Uterus (tissue), 4 donors: ENCODE results near the gene TMEM117. TPM values are rescaled to one million over a fixed set of nuclear protein-coding genes. Genes with fewer than 3 reads are reported as not detected.

Source experiments
- DNase-seq, 2 donors: peaks; one replicate each; pipeline ENCODE4 v3.0.0-alpha.2; 2019 to 2020
- H3K27ac ChIP-seq, 2 donors: fragments of 200-600 bp; sonication (generic); 1 replicate in 1 of 2; 2 replicates in 1 of 2; pipeline ENCODE4 v1.5.1; 2016 to 2018
- H3K27me3 ChIP-seq, 2 donors: fragments of 200-600 bp; sonication (generic); one replicate each; pipeline ENCODE4 v1.5.1; 2018 to 2019; ENCODE audit warnings: control low read depth in 1 of 2
- H3K36me3 ChIP-seq, 2 donors: fragments of 200-600 bp; sonication (generic); one replicate each; pipeline ENCODE4 v1.5.1; 2019; ENCODE audit warnings: control low read depth in 1 of 2
- H3K4me1 ChIP-seq, 2 donors: fragments of 200-600 bp; sonication (generic); one replicate each; pipeline ENCODE4 v1.5.1; 2018 to 2019; ENCODE audit warnings: control low read depth in 1 of 2
- H3K4me3 ChIP-seq, 2 donors: fragments of 200-600 bp; sonication (generic); 1 replicate in 1 of 2; 2 replicates in 1 of 2; pipeline ENCODE4 v1.5.1; 2018 to 2019; ENCODE audit warnings: mild to moderate bottlenecking in 1 of 2
- H3K9me3 ChIP-seq, 2 donors: fragments of 200-600 bp; sonication (generic); one replicate each; pipeline ENCODE4 v1.5.1; 2019; ENCODE audit warnings: control low read depth in 1 of 2
- POLR2A ChIP-seq, 2 donors: fragments of 450-650 bp; IDR thresholded peaks; one replicate each; pipeline ENCODE4 v1.6.1; 2016; ENCODE audit warnings: antibody characterized with exemption in 2 of 2, mild to moderate bottlenecking in 1 of 2, moderate library complexity in 1 of 2
- intact Hi-C: fragments of 100-400 bp; cut with DNase I; formaldehyde crosslinking; loops from one replicate; pipeline ENCODE4 v1.15.1; 2023; ENCODE audit warnings: low total_unique reads
- total RNA-seq, 4 donors: library from RNA; depleted of rRNA in 3 of 4; stranded (reverse); fragments of >200 nt in 3 of 4; gene quantifications; one replicate each; pipeline versions ENCODE4 v1.1.0 to v1.2.4, GENCODE V29; 2014 to 2023
- TF ChIP-seq, protein P1 (sequence below), 4 experiments: fragments of 200-600 bp in 2 of 4; fragments of 450-650 bp in 2 of 4; sonication (generic) in 2 of 4; IDR thresholded peaks; one replicate each; pipeline ENCODE4 v1.5.1; 2016 to 2019; ENCODE audit warnings: antibody characterized with exemption in 4 of 4, mild to moderate bottlenecking in 2 of 4, moderate library complexity in 1 of 4
- donor health status: DM: yes; HTN: yes; CAD: no.

TMEM117 gene
- total RNA-seq, 4 donors from 2014 or later, result 1.0 to 34.4 (median 6.1) TPM

DNA sequence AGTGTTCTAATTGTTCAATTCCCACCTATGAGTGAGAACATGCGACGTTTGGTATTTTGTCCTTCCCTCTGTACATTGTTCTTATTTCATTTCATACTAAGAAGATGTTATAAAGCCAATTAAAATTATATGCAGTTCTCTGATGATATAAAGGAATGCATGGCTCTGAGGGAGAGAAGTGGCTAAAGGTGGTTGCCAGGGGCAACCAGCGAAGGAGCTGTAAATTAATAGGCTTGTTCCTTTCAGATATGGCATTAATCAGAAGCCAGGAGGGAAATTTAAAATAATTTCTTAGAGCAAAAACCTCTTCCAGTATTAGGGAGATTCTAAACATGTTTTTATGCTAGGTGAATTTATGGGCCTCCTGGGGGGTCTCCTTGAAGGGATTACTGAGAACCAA is 227.8 kb downstream of the TMEM117 start:
- no peak overlapping the region for H3K27ac ChIP-seq
- TF ChIP-seq, protein P1, sequence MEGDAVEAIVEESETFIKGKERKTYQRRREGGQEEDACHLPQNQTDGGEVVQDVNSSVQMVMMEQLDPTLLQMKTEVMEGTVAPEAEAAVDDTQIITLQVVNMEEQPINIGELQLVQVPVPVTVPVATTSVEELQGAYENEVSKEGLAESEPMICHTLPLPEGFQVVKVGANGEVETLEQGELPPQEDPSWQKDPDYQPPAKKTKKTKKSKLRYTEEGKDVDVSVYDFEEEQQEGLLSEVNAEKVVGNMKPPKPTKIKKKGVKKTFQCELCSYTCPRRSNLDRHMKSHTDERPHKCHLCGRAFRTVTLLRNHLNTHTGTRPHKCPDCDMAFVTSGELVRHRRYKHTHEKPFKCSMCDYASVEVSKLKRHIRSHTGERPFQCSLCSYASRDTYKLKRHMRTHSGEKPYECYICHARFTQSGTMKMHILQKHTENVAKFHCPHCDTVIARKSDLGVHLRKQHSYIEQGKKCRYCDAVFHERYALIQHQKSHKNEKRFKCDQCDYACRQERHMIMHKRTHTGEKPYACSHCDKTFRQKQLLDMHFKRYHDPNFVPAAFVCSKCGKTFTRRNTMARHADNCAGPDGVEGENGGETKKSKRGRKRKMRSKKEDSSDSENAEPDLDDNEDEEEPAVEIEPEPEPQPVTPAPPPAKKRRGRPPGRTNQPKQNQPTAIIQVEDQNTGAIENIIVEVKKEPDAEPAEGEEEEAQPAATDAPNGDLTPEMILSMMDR (IDR thresholded peaks at IDR 0.05), result no peak
- TF ChIP-seq POLR2A (IDR thresholded peaks at IDR 0.05), result no peak
- intact Hi-C loops, result no loop called here
- H3K4me1 ChIP-seq, result no peaks in the 10 kb centered on the region
- H3K27me3 ChIP-seq, result no peaks in the 10 kb centered on the region
- no peak for DNase-seq
- no peak overlapping the region for H3K4me3 ChIP-seq
- H3K36me3 ChIP-seq, result no peaks in the 10 kb centered on the region
- H3K9me3 ChIP-seq, result no peaks in the 10 kb centered on the region

DNA sequence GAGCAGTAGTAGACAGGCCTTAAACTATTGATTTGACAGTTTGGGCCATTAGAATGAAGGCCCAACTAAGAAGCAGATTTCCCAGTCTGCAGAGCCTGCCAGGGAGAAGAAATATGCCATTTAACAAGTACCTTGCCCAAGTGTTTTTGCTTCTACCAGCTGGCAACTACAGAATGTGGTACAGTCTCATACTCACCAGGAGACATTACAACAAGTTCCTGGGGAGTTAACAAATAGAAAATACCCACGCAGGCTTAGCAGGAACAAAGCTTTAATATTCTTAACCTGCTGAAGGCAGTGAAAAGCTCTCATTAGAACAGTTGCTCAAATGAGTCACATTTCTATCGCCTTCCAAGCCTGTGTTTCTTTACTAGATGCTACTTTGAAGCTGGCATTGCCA is 241.0 kb downstream of the TMEM117 start:
- no peaks in the 10 kb centered on the region for H3K9me3 ChIP-seq
- no peaks in the 10 kb centered on the region for H3K36me3 ChIP-seq
- DNase-seq, result no peak
- H3K4me1 ChIP-seq, result no peaks in the 10 kb centered on the region
- intact Hi-C loops, result no loop called here
- TF ChIP-seq POLR2A (IDR thresholded peaks at IDR 0.05), result no peak
- TF ChIP-seq, protein P1 (IDR thresholded peaks at IDR 0.05), result no peak
- no peak overlapping the region for H3K27ac ChIP-seq
- no peaks in the 10 kb centered on the region for H3K27me3 ChIP-seq
- H3K4me3 ChIP-seq, result no peak overlapping the region

DNA sequence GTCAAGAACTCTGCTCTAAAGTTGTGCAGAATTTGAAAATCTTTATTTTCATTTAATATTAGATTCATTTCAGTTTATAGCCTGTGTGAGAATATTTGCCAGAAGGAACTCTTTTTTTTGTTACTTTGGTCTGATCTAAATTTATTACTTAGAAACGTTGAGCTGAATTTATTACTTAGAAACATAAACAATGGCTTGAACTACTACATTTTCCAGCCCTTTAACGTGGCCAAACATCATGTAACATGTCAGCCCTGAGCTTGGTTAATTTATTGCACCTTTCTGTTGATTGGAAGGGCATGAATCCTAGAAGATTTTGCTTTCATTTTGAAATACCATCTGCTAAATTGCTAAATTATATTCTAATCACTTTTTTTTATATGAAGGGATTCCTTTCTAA is 241.4 kb downstream of the TMEM117 start:
- no peak for DNase-seq
- intact Hi-C loops, result no loop called here
- TF ChIP-seq POLR2A (IDR thresholded peaks at IDR 0.05), result no peak
- TF ChIP-seq, protein P1 (IDR thresholded peaks at IDR 0.05), result no peak
- Histone ChIP-seq H3K27ac (no peak overlapping the region), H3K9me3 (no peaks in the 10 kb centered on the region), H3K4me1 (no peaks in the 10 kb centered on the region), H3K27me3 (no peaks in the 10 kb centered on the region), H3K36me3 (no peaks in the 10 kb centered on the region), H3K4me3 (no peak overlapping the region)

DNA sequence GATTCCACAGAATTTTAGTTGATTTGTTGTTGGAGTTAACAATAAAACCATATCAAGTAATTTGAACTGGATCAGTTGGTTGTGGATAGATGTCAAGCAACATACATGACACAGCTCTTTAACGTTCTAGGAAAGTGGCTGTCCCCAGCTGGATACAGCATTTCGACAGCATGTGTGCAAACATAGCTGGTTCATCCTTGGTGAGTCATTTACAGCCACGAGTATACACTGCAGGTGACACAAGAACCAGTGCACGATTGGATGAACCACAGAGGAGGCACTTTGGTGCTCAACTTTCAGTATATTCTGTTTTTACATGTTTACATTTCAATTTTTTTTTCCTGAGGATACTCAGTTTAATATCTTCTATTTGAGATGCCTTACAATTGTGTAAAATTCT is 242.4 kb downstream of the TMEM117 start:
- Histone ChIP-seq H3K27ac (no peak overlapping the region), H3K4me1 (no peaks in the 10 kb centered on the region), H3K9me3 (no peaks in the 10 kb centered on the region), H3K36me3 (no peaks in the 10 kb centered on the region), H3K27me3 (no peaks in the 10 kb centered on the region), H3K4me3 (no peak overlapping the region)
- TF ChIP-seq, protein P1 (IDR thresholded peaks at IDR 0.05), result no peak
- TF ChIP-seq POLR2A (IDR thresholded peaks at IDR 0.05), result no peak
- no peak for DNase-seq
- intact Hi-C loops, result no loop called here

DNA sequence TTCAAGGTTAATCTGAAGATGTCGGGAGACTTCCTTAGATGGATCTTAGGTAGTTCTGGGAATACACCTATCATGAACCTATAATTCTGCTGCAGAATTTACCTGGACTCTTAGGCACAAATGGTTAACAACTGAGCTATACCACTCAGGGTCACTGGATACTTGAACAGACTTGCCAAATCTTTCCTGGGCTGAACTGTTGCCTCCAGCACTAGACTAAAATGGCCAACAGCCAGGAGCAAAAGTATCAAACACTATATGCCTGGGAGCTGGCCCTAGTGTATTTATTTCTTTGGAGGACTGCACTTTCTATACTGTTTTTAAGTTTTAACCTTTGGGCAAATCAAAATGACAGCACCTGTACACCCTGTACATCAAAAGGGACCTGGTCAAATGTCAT is 252.8 kb downstream of the TMEM117 start:
- Histone ChIP-seq H3K27me3 (no peaks in the 10 kb centered on the region), H3K4me1 (no peaks in the 10 kb centered on the region), H3K4me3 (no peak overlapping the region), H3K27ac (no peak overlapping the region), H3K9me3 (no peaks in the 10 kb centered on the region), H3K36me3 (no peaks in the 10 kb centered on the region)
- intact Hi-C loops, result no loop called here
- TF ChIP-seq, protein P1 (IDR thresholded peaks at IDR 0.05), result no peak
- TF ChIP-seq POLR2A (IDR thresholded peaks at IDR 0.05), result no peak
- no peak for DNase-seq
